Stomach (tissue), 9 donors: ENCODE data around the gene CLRN3. TPM values are rescaled to one million over a fixed set of nuclear protein-coding genes. Genes with fewer than 3 reads are reported as not detected.
A peak's percentile ranks its signal among the peaks of the same experiment; 100 is the strongest.

Experiments
- DNase-seq, 2 donors: peaks; one replicate each; pipeline versions ENCODE4 v3.0.0 to v3.0.0-alpha.2; 2013 to 2019
- H3K27ac ChIP-seq, 5 donors: fragments of 200-600 bp in 4 of 5; sonication (generic) in 4 of 5; one replicate each; pipeline ENCODE4 v1.5.1; 2013 to 2019; ENCODE audit warnings: mild to moderate bottlenecking in 1 of 5, moderate library complexity in 1 of 5
- H3K27me3 ChIP-seq, 3 donors: fragments of 200-600 bp; sonication (generic); one replicate each; pipeline ENCODE4 v1.5.1; 2017 to 2019; ENCODE audit warnings: mixed run types in 1 of 3
- H3K36me3 ChIP-seq, 4 donors: fragments of 200-600 bp; sonication (generic); 1 replicate in 3 of 4; 2 replicates in 1 of 4; pipeline ENCODE4 v1.5.1; 2016 to 2019
- H3K4me1 ChIP-seq, 4 donors: fragments of 200-600 bp; sonication (generic); one replicate each; pipeline ENCODE4 v1.5.1; 2016 to 2019
- H3K4me3 ChIP-seq, 4 donors: fragments of 200-600 bp; sonication (generic) in 3 of 4; one replicate each; pipeline ENCODE4 v1.5.1; 2016 to 2019; ENCODE audit warnings: mild to moderate bottlenecking in 1 of 4
- H3K9me3 ChIP-seq, 4 donors: fragments of 200-600 bp; sonication (generic); one replicate each; pipeline ENCODE4 v1.5.1; 2016 to 2019
- CTCF ChIP-seq, 7 experiments: fragments of 450-650 bp in 4 of 7; fragments of 200-600 bp in 3 of 7; sonication (generic) in 3 of 7; IDR thresholded peaks; one replicate each; pipeline ENCODE4 v1.5.1; 2016 to 2019; ENCODE audit warnings: antibody characterized with exemption in 7 of 7, control low read depth in 2 of 7, mild to moderate bottlenecking in 1 of 7
- EP300 ChIP-seq: sonication (generic); formaldehyde crosslinking; IDR thresholded peaks from one replicate; pipeline ENCODE4 v1.6.1; 2017; ENCODE audit warnings: antibody characterized with exemption
- POLR2A ChIP-seq, 4 donors: fragments of 450-650 bp; IDR thresholded peaks; one replicate each; pipeline ENCODE4 v1.6.1; 2016; ENCODE audit warnings: antibody characterized with exemption in 4 of 4, control low read depth in 2 of 4, mild to moderate bottlenecking in 1 of 4, moderate library complexity in 1 of 4
- POLR2AphosphoS5 ChIP-seq, 3 donors: sonication (generic); formaldehyde crosslinking; IDR thresholded peaks; one replicate each; pipeline ENCODE4 v1.6.1; 2016; ENCODE audit warnings: antibody characterized with exemption in 3 of 3
- WGBS, 5 donors: extraction: QIAGEN DNeasy Blood & Tissue Kit in 3 of 5; methylation state at CpG; one replicate each; pipeline versions ENCODE4 v1.1.5 to v1.1.7; 2013 to 2018; 5-methylcytosine and 5-hydroxymethylcytosine counted together
- intact Hi-C: fragments of 100-400 bp; cut with DNase I; formaldehyde crosslinking; loops from one replicate; pipeline ENCODE4 v1.15.1; 2023; ENCODE audit warnings: low total_unique reads
- polyA plus RNA-seq, 3 donors: library from polyadenylated mRNA; stranded (reverse); fragments of 200-250 nt; gene quantifications; one replicate each; pipeline ENCODE4 v1.2.3, GENCODE V29; 2013
- total RNA-seq, 5 donors: library from RNA; depleted of rRNA; stranded (reverse); fragments of >200 nt; gene quantifications; one replicate each; pipeline versions ENCODE4 v1.1.0 to v1.2.3, GENCODE V29; 2014 to 2016
- donor health status: healthy with polysubstance abuse.
- donor health status: Bipolar disorder and iron deficiency.
- donor health status: healthy.

CLRN3 gene
- total and polyA plus RNA-seq, 8 donors = 0.25 to 15.4 (median 1.7) TPM; not detected in 5

DNA sequence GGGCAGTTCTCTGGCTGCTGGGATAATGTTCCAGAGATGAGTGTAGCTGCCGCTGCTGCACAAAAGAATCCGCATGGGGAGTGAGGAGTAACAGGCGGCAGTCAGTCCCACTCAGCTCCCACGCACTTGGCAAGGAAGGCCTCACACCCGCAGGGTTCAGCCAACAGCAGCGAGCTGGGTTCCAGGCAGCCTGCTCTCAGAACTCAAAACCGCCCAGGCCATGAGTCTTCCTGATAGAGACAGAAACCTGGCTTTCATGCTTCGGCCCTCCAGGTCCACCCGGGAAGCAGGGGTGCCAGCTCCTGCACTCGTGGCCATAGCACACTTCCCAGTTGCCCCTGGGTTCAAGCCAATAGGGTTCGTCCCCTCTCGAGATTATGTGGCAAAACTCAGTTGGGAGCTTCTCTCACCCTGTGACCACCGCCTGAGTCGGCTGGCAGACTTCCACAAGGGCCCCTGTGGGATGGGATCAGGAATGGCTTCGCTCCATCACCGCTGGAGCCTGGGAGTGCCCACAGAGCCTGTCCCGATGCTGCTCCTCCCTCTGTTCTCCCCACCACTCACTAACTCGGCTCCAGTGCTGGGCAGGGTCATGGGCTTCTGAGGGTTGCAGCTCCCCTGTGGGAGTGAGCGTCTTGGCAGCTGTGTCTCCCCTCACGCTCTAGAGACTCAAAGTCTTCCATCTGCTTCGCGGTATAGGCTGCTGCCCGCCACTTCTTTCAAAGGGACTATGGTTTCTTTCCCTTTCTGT lies 20.6 kb downstream of the CLRN3 start:
- H3K27ac ChIP-seq = no peak overlapping the region
- peaks cover 0 to 15% (median 0%) of the 10 kb centered on the region in 3 donors for H3K27me3 ChIP-seq
- TF ChIP-seq POLR2A (IDR thresholded peaks at IDR 0.05) = no peak
- no peak for TF ChIP-seq EP300
- TF ChIP-seq CTCF (IDR thresholded peaks at IDR 0.05) = no peak
- no peak for TF ChIP-seq POLR2AphosphoS5 (IDR thresholded peaks at IDR 0.05)
- intact Hi-C loops = no loop called here
- no peaks in the 10 kb centered on the region for H3K36me3 ChIP-seq
- peak in 1 of 2 donors; percentile 53 for DNase-seq
- no peak overlapping the region for H3K4me3 ChIP-seq
- H3K9me3 ChIP-seq = peaks cover 0 to 5% (median 4%) of the 10 kb centered on the region in 4 donors
- H3K4me1 ChIP-seq = peaks cover 0 to 11% (median 4%) of the 10 kb centered on the region in 4 donors
- WGBS, 5 donors = 63 to 86% (median 76%) methylated on average over 14 to 23 of the region's 23 CpGs

DNA sequence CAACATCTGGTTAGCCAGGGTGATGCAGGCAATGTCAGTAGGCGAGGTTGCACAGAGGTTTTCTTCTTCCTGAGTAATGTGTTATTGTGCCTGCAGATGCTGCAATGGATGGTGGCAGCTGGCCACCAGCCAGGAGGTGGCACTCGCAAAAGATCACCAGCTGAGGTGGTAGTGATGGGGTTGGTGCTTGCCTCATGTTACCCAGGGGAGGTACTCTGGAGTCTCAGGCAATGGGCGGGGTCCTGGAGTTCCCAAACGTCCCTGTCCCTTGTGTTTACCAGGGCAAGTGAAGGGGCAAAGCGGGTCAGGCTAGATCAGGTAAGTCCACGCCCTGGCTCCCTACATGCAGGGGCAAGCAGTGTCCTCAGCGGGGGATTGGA lies 21.1 kb downstream of the CLRN3 start:
- DNase-seq = no peak
- Histone ChIP-seq H3K27me3 (peaks cover 0 to 15% (median 0%) of the 10 kb centered on the region in 3 donors), H3K9me3 (peaks cover 0 to 5% (median 4%) of the 10 kb centered on the region in 4 donors), H3K27ac (no peak overlapping the region), H3K4me1 (peaks cover 0 to 11% (median 4%) of the 10 kb centered on the region in 4 donors), H3K4me3 (no peak overlapping the region), H3K36me3 (no peaks in the 10 kb centered on the region)
- intact Hi-C loops = no loop called here
- 69 to 73% (median 70%) methylated on average over 5 to 7 of the region's 7 CpGs for WGBS, 5 donors
- TF ChIP-seq POLR2A (IDR thresholded peaks at IDR 0.05) (no peak), CTCF (IDR thresholded peaks at IDR 0.05) (no peak), POLR2AphosphoS5 (IDR thresholded peaks at IDR 0.05) (no peak), EP300 (no peak)

- intact Hi-C loops = no loop called here
- DNase-seq = no peak
- H3K4me3 ChIP-seq = no peak overlapping the region
- H3K4me1 ChIP-seq = peaks cover 0 to 11% (median 4%) of the 10 kb centered on the region in 4 donors
- TF ChIP-seq EP300 (no peak), POLR2A (IDR thresholded peaks at IDR 0.05) (no peak), CTCF (IDR thresholded peaks at IDR 0.05) (no peak), POLR2AphosphoS5 (IDR thresholded peaks at IDR 0.05) (no peak)
- H3K36me3 ChIP-seq = no peaks in the 10 kb centered on the region
- H3K27me3 ChIP-seq = peaks cover 0 to 14% (median 0%) of the 10 kb centered on the region in 3 donors
- H3K27ac ChIP-seq = no peak overlapping the region
- H3K9me3 ChIP-seq = peaks cover 0 to 5% (median 4%) of the 10 kb centered on the region in 4 donors
Measured at GRCh38 chr10:127869329-127869728, 23.4 kb downstream of the CLRN3 start.

GRCh38 chr10:127867805-127868204 lies 24.9 kb downstream of the CLRN3 start:
- H3K27me3 ChIP-seq = peaks cover 0 to 14% (median 0%) of the 10 kb centered on the region in 3 donors
- H3K4me1 ChIP-seq = peaks cover 0 to 7% (median 2%) of the 10 kb centered on the region in 4 donors
- no peaks in the 10 kb centered on the region for H3K36me3 ChIP-seq
- no peak overlapping the region for H3K27ac ChIP-seq
- TF ChIP-seq POLR2A (IDR thresholded peaks at IDR 0.05) = no peak
- no peak for TF ChIP-seq CTCF (IDR thresholded peaks at IDR 0.05)
- TF ChIP-seq POLR2AphosphoS5 (IDR thresholded peaks at IDR 0.05) = no peak
- TF ChIP-seq EP300 = no peak
- intact Hi-C loops = no loop called here
- H3K4me3 ChIP-seq = no peak overlapping the region
- H3K9me3 ChIP-seq = peaks cover 4 to 18% (median 9%) of the 10 kb centered on the region in 4 donors
- WGBS, 5 donors = 35 to 68% (median 44%) methylated on average over 1 of the region's 1 CpG
- DNase-seq = no peak
